Activated CD8-positive, alpha-beta memory T cell treated with anti-CD3 and anti-CD28 coated beads, Interleukin-2, amount 50 U/mL, for 24 hours (primary cell): ENCODE results near the gene KRTAP5-7.
"Not testable (repeated sequence)": the region's sequence is repeated elsewhere in the genome, so short reads cannot be mapped to it uniquely, and the experiment has no call there.

Source experiments
- DNase-seq: peaks from one replicate; pipeline ENCODE4 v3.0.0-alpha.2; 2020; ENCODE audit errors: extremely low read depth

KRTAP5-7 gene

DNA sequence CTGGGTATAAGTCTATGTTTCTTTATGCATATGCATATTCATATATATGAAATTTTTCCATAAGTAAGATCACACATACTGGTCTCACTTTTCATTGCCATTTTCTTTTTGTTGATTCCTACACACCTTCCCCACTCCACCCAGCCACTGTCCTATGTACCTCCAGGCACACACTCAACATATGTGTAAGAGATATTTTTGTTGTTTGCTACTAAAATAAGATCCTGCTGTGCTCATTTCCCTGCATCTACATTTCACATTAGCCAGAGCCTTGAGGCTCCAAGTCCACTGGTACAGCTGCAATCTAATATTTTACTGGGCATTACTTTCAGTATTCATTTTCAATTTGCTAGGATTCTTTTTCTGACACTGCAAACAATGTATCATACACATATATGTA is 30.2 kb downstream of the KRTAP5-7 start:
- DNase-seq = no peak

DNA sequence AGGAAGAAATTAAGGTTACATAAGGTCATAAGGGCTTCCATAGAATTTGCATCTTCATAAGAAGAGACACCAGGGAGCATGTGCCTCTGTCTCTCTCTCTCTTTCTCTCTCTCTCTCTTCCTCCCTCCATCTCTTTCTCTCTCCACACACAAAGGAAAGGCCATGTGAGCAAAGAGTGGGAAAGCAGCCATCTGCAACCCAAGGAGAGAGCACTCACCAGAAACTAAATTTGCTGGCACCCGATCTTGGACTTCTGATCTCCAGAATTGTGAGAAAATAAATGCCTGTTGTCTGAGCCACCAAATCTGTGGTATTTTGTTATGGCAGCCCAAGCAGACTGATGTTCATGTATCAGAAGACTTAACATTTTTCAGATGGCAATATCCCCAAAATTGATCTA is 31.9 kb downstream of the KRTAP5-7 start:
- DNase-seq = no peak

DNA sequence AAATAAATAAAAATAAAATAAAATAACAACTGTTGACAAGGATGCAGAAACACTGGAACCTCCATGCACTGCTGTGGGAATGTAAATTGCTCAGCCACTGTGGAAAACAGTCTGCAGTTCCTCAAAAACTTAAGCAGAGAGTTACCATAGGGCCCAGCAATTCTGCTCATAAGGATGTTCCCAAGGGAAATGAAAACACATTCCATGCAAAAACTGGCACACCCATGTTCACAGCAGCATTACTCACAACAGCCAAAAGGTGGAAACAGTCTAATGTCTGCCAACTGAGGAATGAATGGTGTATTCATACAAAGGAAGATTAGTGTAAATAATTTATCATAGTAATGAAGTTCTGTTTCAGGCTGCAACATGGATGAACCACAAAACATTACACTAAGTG is 35.1 kb downstream of the KRTAP5-7 start:
- no peak for DNase-seq

DNA sequence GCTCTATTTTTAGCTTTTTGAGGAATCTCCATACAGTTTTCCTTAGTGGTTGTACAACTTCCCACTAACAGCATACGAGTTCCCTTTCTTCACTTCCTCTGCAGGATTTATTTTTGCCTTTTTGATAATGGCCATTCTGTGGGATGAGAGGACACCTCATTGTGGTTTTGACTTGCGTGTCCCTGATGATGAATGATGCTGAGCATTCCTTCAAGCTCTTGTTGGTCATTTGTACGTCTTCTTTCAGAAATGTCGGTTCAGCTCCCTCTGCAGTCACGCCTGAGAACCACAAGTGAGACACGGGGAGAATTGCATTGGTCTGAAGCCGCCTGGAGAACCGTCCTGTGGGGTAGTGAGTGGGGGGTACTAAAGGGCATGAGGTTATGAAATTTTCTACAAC is 36.3 kb downstream of the KRTAP5-7 start:
- no peak for DNase-seq

DNA sequence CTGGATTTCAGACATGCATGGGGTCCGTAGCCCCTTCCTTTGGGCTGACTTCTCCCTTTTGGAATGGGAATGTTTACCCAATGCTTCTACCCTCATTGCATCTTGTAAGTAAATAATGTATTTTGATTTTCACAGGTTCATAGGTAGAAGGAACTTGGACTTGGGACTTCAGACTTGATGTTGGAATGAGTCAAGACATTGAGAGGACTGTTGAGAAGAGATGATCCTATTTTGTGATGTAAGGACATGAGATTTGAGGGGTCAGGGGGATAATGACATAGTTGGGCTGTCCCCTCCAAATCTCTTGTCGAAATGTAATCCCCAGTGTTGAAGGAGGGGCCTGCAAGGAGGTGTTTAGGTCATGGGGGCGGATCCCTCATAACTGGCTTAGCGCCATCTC is 37.4 kb downstream of the KRTAP5-7 start:
- DNase-seq = no peak

DNA sequence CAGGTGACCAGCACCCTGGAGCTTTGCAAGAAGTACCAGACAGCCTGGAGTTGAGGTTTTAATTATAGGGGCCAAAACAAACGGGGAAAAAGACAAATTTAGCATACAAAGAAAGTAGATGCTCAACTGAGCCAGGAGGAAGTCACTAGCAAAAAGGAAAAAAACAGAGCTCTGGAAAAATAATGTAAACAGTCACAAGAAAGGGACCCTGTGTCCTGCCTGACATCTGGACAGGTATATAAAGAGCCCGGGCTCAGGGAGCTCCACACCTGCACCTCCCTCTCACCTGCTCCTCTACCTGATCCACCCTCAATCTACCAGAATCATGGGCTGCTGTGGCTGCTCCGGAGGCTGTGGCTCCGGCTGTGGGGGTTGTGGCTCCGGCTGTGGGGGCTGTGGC is 38.2 kb downstream of the KRTAP5-7 start, which contains the start of gene KRTAP5-10:
Gene KRTAP5-10 (plus strand): TSS at position 301 of the 400 bp plus-strand sequence. CDS start 25 bp downstream, at position 326.
- no peak for DNase-seq

DNA sequence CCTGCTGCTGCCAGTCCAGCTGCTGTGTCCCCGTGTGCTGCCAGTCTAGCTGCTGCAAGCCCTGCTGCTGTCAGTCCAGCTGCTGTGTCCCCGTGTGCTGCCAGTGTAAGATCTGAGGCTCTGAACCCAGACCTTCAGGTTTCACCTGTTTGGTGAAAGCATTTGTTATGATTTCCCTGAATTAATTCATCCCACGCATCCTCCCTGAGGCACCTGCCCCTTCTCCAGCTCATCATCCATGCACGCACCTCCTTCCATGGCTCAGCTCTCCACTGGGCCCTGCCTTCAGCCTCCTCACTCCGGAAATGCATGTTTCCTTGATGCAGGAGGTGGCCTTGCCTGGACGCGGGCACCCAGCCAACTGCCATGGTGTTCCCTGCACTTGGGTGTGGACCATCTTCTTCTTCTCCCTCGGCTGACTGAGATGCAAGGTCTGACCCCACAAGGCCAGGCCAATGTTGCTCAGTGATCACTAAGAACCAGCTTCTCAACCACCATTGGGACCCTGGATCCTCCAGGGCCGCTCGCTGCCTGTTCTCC is 39.1 kb downstream of the KRTAP5-7 start:
- DNase-seq = no peak

DNA sequence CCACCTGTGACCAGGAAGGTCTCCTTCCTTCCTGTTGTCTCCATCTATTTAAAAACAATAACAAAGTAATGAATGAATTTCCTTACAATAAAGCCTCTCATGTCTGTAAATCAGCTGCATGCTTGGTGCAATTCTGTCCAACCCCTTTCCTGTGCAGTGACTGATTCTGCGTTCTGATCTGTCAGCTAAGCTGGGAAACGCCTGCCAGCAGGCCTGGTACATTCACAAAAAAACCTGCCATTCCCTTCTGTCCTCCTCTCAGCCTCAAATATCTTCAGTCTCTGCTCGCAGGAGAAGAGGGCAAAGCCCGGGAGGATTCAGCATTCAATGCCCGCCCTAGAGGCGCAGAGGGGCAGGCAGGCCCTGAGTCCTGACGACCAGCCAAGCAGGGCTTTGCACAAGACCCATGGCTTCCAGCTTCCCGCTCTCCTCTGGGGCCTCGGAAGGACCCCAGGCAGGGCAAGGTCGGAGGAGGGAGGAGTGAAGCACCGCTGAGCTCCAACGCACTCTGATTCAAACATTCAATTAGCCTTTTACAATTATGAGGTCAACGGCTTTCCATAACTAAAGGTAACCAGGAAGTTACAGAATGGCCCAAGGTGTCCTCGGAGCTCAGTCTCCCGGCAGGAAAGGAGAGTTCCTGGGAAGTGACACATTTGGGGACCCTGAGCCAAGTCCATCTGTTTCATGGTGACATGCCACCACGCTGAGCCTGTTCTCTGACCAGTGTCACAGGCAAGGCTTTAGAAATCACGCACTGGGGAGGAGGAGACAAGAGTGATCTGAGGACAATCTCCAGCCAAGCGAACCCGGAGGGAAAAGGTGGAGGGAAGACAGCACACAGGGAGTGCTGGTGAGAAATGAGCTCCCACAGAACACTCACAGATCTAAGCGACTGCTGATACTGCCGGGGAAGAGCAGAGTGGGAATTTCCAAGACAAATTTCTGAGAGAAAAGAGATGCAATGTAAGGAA is 39.8 kb downstream of the KRTAP5-7 start:
- DNase-seq = not testable (repeated sequence)

DNA sequence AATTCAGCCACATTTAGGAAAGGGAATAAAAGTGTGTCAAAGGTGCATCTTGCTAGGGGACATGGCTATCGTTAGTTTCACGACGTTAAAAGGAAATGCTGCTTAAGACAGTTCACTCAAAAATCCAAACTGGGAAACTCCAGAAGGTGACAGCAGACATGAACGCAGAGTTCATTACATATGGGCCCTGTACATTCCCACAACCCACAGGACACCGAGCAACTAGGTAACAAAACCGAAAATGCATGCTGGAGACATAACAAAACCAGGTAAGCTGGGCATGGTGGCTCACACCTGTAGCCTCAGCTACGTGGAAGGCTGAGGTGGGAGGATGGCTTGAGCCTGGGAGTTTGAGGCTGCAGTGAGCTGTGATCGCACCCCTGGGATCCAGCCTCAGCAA is 40.6 kb downstream of the KRTAP5-7 start:
- DNase-seq = not testable (repeated sequence)

DNA sequence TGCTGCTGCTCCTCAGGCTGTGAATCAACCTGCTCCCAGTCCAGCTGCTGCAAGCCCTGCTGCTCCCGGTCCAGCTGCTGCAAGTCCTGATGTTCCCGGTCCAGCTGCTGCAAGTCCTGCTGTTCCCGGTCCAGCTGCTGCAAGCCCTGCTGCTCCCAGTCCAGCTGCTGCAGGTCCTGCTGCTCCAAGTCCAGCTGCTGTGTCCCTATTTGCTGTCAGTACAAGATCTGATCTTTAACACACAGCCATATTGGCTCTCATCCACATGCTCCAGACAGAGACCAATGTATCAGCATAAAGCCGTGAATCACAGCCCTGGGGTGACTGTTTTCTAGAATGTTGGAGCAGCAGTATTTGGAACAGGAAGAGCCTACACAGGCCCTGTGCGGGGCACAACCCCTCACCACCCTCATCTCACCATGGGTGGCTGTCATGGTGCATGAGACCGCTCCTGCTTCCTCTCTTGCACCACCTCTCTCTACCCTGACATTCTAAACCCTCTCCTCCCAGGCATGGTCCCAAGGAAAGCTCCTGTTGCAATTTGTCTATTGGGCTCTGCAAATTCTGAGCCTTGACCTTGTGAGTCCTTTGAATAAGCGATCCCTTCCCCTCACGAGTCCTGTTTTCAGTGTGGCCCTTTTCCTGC is 41.8 kb downstream of the KRTAP5-7 start:
- no peak for DNase-seq

DNA sequence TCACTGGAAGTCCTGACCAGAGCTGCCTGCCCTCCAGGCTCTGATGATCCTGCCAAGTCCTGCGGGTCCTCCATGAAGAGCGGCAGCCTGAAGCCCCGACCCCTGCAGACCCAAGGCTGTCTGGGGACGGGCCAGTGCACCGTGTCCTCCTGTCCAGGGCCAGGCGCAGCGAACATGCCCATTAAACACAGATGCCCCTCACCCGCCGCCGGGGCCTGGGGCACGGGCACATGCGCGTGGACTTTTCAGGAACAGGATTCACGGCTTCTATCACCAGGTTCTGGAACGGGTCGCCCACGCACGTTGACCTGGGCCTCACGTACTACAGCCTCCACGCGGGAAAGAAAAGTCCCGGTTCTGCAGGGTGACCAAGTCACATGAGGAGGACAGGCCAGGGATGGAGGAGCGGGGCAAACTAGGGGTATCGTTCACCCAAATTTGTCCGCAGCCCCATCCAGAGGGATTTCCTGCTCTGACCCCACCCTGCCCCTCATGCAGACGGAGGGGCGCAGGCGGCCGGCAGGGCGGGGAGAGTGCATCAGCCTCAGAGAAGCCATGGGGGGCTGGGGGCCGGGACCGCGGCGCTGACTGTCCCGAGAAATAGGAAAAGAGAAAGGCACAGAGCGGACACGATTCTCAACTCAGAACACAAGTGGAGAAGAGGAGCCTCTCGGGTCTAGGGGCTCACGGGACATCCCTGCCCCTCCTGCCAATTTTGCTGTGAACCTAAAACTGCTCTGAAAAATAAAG is 44.2 kb downstream of the KRTAP5-7 start:
- not testable (repeated sequence) for DNase-seq

DNA sequence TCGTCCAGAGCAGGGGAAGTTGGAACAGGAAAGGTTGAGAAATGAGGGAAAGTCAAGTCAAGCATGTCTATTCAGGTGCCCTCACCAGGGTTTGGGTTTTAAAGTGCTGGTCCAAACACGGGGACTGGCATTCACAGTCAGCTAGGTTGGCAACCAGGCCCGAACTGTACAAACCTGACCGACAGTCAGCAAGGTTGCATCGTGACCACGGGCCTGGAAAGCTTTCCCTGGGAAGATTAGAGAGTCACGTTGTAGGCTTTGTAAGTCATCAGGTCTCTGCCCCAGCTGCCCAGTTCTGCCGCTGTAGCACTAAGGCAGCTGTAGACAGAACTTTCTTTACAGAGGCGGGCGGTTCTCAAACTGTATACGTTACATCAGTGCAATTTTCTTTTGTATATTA is 45.7 kb downstream of the KRTAP5-7 start:
- no peak for DNase-seq

DNA sequence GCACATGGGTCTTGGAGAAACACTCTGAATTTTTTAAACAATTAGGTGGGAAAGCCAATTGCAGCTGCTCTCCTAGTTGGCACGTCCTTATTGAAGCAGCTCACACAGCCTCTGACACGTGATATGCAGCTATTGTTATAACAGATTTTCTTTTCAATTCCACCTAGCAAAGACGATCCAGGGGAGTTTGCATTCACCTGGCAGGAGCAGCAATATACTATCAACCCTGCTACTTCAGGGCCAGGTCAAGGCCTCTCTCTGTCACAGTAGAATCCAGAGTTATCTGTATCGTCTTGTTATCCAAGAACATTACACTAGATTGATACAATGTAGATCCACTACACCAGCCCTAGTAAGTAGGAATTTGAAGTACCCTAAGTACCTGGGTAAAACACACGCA is 47.4 kb downstream of the KRTAP5-7 start:
- no peak for DNase-seq

DNA sequence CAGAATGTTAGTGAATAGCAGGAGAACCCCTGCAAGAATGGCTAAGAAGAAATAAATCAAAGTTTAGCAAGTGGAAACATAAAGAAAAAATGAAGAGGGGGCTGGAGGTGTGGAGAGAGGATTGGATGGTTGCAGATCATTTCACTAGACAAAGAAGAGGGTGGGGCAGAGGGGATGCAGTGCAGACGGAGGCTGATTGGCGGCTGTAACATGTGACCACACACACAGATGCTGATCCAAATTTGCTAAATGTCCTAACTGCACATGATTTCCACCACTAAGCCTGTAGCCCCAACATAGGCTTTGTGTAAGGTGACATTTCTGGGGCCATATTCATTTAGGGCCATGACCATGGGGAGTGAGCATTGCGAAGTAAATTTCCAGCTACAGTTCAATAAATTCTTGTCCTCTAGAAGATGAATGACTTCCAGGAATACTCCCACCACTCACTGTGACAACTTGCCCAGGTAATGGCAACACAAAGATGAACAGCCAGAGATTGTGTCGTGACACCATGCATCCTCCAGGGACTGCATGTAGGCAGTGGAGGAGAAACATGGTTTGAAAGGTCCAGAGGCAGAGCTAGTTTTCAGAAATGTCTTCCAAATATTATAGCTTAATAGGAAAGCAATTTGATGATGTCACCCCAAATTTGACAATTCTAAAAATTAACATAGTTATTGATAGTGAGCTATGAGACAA is 48.8 kb downstream of the KRTAP5-7 start:
- no peak for DNase-seq

DNA sequence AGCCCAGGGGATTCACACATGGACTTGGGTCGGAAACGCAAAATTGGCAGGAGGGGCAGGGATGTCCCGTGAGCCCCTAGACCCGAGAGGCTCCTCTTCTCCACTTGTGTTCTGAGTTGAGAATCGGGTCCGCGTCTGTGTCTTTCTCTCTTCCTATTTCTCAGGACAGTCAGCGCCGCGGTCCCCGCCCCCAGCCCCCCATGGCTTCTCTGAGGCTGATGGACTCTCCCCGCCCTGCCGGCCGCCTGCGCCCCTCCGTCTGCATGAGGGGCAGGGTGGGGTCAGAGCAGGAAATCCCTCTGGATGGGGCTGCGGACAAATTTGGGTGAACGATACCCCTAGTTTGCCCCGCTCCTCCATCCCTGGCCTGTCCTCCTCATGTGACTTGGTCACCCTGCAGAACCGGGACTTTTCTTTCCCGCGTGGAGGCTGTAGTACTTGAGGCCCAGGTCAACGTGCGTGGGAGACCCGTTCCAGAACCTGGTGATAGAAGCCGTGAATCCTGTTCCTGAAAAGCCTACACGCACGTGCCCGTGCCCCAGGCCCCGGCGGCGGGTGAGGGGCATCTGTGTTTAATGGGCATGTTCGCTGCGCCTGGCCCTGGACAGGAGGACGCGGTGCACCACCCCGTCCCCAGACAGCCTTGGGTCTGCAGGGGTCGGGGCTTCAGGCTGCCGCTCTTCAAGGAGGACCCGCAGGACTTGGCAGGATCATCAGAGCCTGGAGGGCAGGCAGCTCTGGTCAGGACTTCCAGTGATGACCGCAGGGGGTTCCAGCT is 49.8 kb downstream of the KRTAP5-7 start:
- not testable (repeated sequence) for DNase-seq

DNA sequence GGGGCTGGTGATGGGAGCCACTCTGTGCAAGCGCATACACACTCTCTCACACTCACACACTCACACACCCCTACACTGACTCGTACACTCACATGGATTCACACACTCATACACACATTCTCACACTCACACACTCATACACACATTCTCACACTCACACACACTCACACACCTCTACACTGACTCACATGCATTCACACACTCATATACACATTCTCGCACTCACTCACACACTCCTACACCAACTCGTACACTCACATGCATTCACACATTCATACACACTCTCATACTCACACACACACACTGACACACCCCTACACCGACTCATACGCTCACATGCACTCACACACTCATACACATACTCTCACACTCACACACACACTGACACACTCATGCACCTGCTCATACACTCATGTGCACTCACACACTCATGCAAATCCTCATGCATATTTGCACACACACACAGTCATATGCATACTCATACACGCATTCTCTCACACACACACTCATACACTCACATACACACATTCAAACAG is 50.5 kb downstream of the KRTAP5-7 start:
- no peak for DNase-seq
